ENCODE results near the gene TMPRSS7.
"Not testable (repeated sequence)": the region's sequence is repeated elsewhere in the genome, so short reads cannot be mapped to it uniquely, and the experiment has no call there.

- not testable (repeated sequence) for TF ChIP-seq CTCF (IDR thresholded peaks at IDR 0.05)
- peak in 1 of 4 donors; percentile 25 for TF ChIP-seq POLR2A (IDR thresholded peaks at IDR 0.05)
Observed at GRCh38 chr3:112072387-112073060, 38.0 kb downstream of the TMPRSS7 start.
